Stimulated activated CD8-positive, alpha-beta memory T cell treated with anti-CD3 and anti-CD28 coated beads, Interleukin-15, amount 100 ng/mL, for 1 hour (primary cell): ENCODE results near the gene MT1M.
A peak's percentile ranks its signal among the peaks of the same experiment; 100 is the strongest.
"Not testable (repeated sequence)": the region's sequence is repeated elsewhere in the genome, so short reads cannot be mapped to it uniquely, and the experiment has no call there.

ENCODE experiments used
- DNase-seq: peaks from one replicate; pipeline ENCODE4 v3.0.0-alpha.2; 2020; ENCODE audit warnings: low read depth

MT1M gene

DNA sequence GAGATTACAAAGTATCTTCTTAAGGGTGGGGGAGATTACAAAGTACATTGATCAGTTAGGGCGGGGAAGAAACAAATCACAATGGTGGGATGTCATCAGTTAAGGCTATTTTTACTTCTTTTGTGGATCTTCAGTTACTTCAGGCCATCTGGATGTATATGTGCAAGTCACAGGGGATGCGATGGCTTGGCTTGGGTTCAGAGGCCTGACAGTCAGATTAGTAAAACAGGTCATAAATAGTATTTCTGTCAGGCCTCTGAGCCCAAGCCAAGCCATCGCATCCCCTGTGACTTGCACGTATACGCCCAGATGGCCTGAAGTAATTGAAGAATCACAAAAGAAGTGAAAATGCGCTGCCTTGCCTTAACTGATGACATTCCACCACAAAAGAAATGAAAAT, 42.1 kb downstream of the MT1M start:
- DNase-seq: not testable (repeated sequence)

DNA sequence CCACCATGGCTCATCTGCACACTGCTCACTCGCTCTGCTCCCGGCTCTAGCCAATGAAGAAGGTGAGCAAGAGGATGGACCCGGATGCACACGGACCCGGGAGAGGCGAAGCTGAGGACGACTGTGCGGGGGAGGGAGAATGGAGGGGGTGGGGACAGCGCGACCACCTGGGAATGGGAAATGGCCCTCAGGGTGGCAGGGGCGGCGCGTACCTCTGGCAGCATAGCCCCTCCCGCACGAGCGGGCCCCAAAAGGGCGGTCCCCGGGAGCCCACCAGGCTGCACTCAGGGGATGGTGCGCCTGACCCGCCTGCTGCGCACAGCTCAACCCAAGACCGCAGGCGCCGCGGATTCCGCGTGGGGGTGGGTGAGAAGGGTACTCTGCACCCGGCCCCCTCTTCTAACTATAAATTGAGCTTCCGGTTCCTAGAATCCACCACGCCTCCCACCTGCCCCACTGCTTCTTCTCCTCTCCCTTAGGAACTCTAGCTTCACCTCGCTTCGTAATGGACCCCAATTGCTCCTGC, 43.3 kb downstream of the MT1M start:
- no peak for DNase-seq

DNA sequence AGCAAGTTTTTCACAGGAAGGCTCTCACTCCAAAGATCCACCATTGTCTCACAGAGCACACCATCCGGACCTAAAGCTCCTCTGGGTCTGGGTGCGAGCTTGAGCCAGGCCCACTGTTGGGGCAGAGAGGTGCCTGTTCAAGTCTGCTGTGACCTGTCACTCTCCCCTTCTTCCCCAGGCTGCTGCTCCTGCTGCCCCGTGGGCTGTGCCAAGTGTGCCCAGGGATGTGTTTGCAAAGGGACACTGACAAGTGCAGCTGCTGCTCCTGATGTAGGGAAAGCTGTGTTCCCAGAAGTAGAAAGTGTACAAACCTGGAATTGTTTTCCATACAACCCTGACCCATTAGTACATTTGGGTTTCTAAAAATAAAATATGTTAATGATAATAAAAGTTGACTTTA, 45.0 kb downstream of the MT1M start:
- DNase-seq: no peak

DNA sequence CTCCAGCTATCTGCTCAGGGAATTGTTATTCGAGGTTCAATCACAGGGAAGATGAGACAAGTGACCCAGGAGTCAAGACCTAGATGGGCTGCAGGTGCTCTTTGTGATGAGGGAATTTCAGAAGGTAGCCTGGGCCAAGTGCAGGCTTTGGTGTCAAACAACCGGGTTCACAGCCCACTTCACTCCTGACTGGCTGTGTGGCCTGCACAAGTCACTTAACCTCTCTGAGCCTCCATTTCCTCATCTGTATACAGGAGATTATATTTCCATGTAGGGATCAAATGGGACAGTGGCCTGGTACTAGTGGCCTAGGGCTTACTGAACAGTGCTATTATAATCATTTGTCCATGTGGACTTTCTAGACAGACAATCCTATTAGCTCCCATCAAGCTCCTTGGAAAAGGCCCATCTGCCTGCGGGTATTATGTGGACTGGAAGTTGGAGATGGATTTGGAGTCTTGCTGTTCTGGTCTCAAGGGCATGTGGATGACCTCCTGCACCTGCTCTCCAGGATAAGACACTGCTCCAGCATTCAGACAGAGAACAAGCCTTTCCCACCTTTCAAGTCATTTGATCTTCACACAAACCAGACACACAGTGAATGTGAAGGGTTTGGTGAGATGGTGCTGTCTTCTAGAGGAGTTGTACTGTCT, 46.7 kb downstream of the MT1M start:
- DNase-seq: no peak

DNA sequence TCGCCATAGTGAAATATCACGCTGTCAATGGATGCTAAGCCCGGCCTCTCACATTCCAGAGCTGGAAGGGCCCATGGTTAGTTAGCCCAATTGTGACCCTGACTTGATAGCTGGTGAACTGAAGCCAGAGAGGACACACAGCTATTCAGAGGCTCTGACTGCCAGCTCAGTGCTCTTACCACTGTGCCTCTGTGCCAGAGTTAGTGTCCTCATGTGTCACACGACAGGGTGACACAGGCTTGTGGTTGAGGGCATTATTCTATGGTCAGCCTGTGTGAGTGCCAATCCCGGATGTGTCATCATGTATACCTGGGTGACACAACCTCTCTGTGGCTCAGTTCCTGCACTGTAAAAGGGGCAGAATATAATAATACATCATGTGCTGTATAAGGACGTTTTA, 47.4 kb downstream of the MT1M start:
- no peak for DNase-seq

DNA sequence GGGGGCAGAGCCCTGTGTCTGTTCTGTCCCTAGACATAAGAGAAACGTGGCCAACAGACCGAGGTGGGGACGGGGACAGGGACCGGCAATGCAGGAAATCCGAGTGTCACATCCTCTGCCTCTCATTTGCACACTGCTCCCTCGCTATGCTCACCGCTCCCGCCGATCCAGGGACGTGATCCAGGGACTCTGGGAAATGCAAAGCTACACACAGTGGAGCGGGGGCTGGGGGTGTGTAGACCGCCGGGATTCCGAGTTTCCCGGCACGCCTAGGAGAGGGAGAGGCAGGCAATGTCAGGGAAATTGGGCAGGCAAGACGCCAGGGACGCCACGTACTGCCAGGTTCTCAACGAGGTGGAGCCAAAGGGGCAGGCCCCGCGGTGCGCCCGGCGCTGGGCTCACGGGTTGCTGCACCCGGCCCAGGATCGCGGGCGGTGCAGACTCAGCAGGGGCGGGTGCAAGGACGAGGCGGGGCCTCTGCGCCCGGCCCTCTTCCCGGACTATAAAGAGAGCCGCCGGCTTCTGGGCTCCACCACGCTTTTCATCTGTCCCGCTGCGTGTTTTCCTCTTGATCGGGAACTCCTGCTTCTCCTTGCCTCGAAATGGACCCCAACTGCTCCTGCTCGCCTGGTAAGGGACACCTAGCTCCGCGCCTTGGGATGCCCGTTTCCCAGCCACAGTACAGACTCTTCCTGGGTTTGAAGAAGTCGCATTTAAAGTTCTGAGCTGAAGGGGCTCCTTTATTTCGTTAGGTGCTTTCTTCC, 49.7 kb downstream of the MT1M start, which contains the start of gene MT1X:
Gene MT1X (plus strand): TSS at position 532 of the 764 bp plus-strand sequence. CDS start 71 bp downstream, at position 603.
- peak; percentile 65 for DNase-seq

DNA sequence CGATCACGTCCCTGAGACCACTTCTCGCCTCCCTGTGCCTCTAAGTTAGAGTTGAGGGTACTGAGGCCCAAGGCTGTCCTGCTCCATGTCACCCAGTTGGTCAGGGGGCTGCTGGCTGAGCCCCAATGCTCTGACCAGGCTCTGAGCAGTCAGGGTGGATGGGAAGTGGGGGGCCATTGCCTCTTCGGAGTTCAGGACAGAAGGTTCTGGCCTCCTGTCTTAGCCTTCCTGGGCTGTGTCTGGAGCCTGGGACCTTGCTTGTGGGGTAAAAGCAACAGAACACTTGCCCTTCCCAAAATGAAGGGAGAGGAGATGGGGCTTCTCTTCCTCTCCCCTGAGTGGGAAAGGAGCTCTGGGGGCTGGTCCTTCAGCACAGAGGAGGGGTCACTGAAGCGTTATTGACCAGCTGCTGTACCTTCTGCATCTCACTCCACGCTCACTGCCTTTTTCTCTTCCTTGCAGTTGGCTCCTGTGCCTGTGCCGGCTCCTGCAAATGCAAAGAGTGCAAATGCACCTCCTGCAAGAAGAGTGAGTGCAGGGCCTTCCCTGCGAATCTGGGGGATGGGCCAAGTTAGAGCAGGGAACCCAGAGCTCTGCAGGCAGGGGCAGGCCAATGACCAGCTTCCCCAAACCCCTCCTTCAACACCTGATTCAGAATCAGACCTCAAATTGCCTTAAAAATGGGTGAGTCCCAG, 50.4 kb downstream of the MT1M start:
- DNase-seq: no peak
